SU-DHL-6 (cell line): Measurements from ENCODE around the gene GRIK3.

Experiments
- CTCF ChIP-seq: fragments of 200-600 bp; sonication (generic); IDR thresholded peaks from one replicate; pipeline ENCODE4 v1.5.1; 2017; ENCODE audit warnings: antibody characterized with exemption, mild to moderate bottlenecking, low read length, moderate library complexity; ENCODE audit not compliant: insufficient read depth, poor library complexity, severe bottlenecking
- EZH2phosphoT487 ChIP-seq: fragments of 200-600 bp; sonication (generic), shearing (Covaris generic); conservative IDR thresholded peaks from 2 replicates; pipeline ENCODE4 v1.6.1; 2018; ENCODE audit warnings: mild to moderate bottlenecking, antibody characterized with exemption, low read length, moderate library complexity, mixed read lengths

GRCh38 chr1:37056325-37056724, 22.0 kb upstream of the GRIK3 start:
- TF ChIP-seq CTCF (no peak), EZH2phosphoT487 (no peak)
